ENCODE measurements around the gene NHS. TPM values are rescaled to one million over a fixed set of nuclear protein-coding genes. Genes with fewer than 3 reads are reported as not detected.
A peak's percentile ranks its signal among the peaks of the same experiment; 100 is the strongest.

The NHS gene
- total and polyA plus RNA-seq, 2 of the 4 experiments (the other 2 are of a cell fraction): 0.36 to 0.90 TPM

- TF ChIP-seq SMC3 (IDR thresholded peaks at IDR 0.05; ENCODE audit: low read depth, low read length) (no peak), MAZ (IDR thresholded peaks at IDR 0.05; ENCODE audit: borderline replicate concordance, low read depth, low read length) (no peak), NFE2L2 (IDR thresholded peaks at IDR 0.05; ENCODE audit: low read depth, low read length) (no peak), CHD1 (IDR thresholded peaks at IDR 0.05; ENCODE audit: low read depth, low read length) (no peak), USF2 (IDR thresholded peaks at IDR 0.05; ENCODE audit: low read depth, low read length) (no peak), POLR2A (IDR thresholded peaks at IDR 0.05; ENCODE audit: low read depth, low read length) (no peak), RFX5 (IDR thresholded peaks at IDR 0.05; ENCODE audit: low read depth, low read length) (no peak), BHLHE40 (IDR thresholded peaks at IDR 0.05; ENCODE audit: low read depth, low read length) (no peak), MAFK (IDR thresholded peaks at IDR 0.05; ENCODE audit: low read depth, low read length) (no peak), FOS (IDR thresholded peaks at IDR 0.05; ENCODE audit: low read depth, low read length) (no peak), RCOR1 (IDR thresholded peaks at IDR 0.05; ENCODE audit: insufficient replicate concordance, low read length) (no peak), CEBPB (IDR thresholded peaks at IDR 0.05; ENCODE audit: low read depth, low read length) (no peak), ELK1 (IDR thresholded peaks at IDR 0.05; ENCODE audit: borderline replicate concordance, low read depth, low read length) (no peak), CTCF (conservative IDR thresholded peaks at IDR 0.05; ENCODE audit: low read depth, low read length) (no peak)
- Histone ChIP-seq H2BK20ac (ENCODE audit: low read depth, low read length) (no peak overlapping the region), H3K9ac (ENCODE audit: low read depth, low read length) (no peak overlapping the region), H4K8ac (ENCODE audit: low read depth in 2 of 2, low read length in 2 of 2) (no peak overlapping the region; a peak in 1 of 4 replicates), H4K91ac (ENCODE audit: insufficient read depth, low read depth, low read length) (no peak overlapping the region), H3K9me3 (ENCODE audit: control insufficient read depth, insufficient read depth, low read length) (peaks cover 2% of the 10 kb centered on the region; the same call in 1 of the 2 replicates), H3K27ac (ENCODE audit: insufficient read depth, low read length) (no peak overlapping the region), H3K4ac (ENCODE audit: low read depth, low read length) (no peak overlapping the region), H3K14ac (replicated peaks; ENCODE audit: low read depth, low read length) (no peak overlapping the region), H2BK5ac (ENCODE audit: low read depth, low read length, poor library complexity, severe bottlenecking) (no peak overlapping the region), H3K27me3 (ENCODE audit: control insufficient read depth, insufficient read depth, low read length) (no peaks in the 10 kb centered on the region), H3K79me1 (ENCODE audit: low read depth in 1 of 2, low read length in 2 of 2) (no peaks in the 10 kb centered on the region; a peak in 1 of 4 replicates), H3K4me3 (ENCODE audit: insufficient read depth, low read depth, low read length) (no peak overlapping the region), H3K23ac (ENCODE audit: low read depth, low read length) (no peak overlapping the region), H3K18ac (ENCODE audit: low read depth, low read length) (no peak overlapping the region), H2BK120ac (ENCODE audit: low read depth, low read length) (no peak overlapping the region), H2AK5ac (ENCODE audit: low read depth, low read length) (no peak overlapping the region), H3K4me1 (ENCODE audit: control insufficient read depth, insufficient read depth, low read length) (no peaks in the 10 kb centered on the region), H3K56ac (ENCODE audit: extremely low read depth, insufficient read depth, low read length) (no peak overlapping the region), H3K36me3 (ENCODE audit: control insufficient read depth, insufficient read depth, low read length) (no peaks in the 10 kb centered on the region), H4K20me1 (ENCODE audit: insufficient read depth, low read length) (no peaks in the 10 kb centered on the region), H2BK15ac (ENCODE audit: low read depth, low read length) (no peak overlapping the region), H3K4me2 (ENCODE audit: low read depth, low read length) (no peak overlapping the region), H3K9me1 (ENCODE audit: insufficient read depth, low read length) (no peaks in the 10 kb centered on the region), H4K5ac (ENCODE audit: low read depth, low read length) (no peak overlapping the region), H2AFZ (replicated peaks; ENCODE audit: low read length, poor library complexity) (no peak overlapping the region), H2AK9ac (replicated peaks; ENCODE audit: low read depth, low read length, poor library complexity) (no peak overlapping the region)
- peak; percentile 17; the same call in 1 of the 2 replicates for ATAC-seq (ENCODE audit: low read depth)
- no CpG with 5 or more reads among the region's 1 CpG for WGBS, 2 experiments (ENCODE audit: extremely low coverage in 2 of 2, insufficient read length in 1 of 2)
- ChIA-PET CTCF (no interaction called here), POLR2A (ENCODE audit: unreplicated experiment) (no interaction called here)
- dilution Hi-C loops (cut with HindIII; ENCODE audit: low sequenced_read_pairs, unreplicated experiment): no loop called here
- in situ Hi-C loops (cut with MboI; ENCODE audit: low sequenced_read_pairs): no loop called here
- intact Hi-C loops (cut with micrococcal nuclease): no loop called here
- BruUV-seq (replicated peaks): no TSS peak
- DNase-seq: peak; percentile 42
Measured at GRCh38 chrX:17511556-17511955, 136.6 kb downstream of the NHS start.
